Endothelial cell of umbilical vein (primary cell): ENCODE data around the gene ADARB1.

Experiments
- EZH2 ChIP-seq: IDR thresholded peaks from 2 replicates; pipeline ENCODE4 v1.6.1; 2012; ENCODE audit warnings: borderline replicate concordance, low read depth, mild to moderate bottlenecking, moderate library complexity, low read length, inconsistent platforms; ENCODE audit not compliant: severe bottlenecking
- FOS ChIP-seq: IDR thresholded peaks from 2 replicates; pipeline ENCODE4 v1.6.1; 2011; ENCODE audit warnings: mild to moderate bottlenecking, low read length, moderate library complexity, borderline replicate concordance; ENCODE audit not compliant: insufficient read depth
- GATA2 ChIP-seq: IDR thresholded peaks from 2 replicates; pipeline ENCODE4 v1.7.0; 2011; ENCODE audit warnings: low read depth, mild to moderate bottlenecking, moderate library complexity, mixed read lengths, low read length; ENCODE audit not compliant: insufficient read length, insufficient read depth
- JUN ChIP-seq: IDR thresholded peaks from 2 replicates; pipeline ENCODE4 v1.6.1; 2011; ENCODE audit warnings: borderline replicate concordance, low read depth; ENCODE audit not compliant: insufficient read length, insufficient read depth
- MYC ChIP-seq: IDR thresholded peaks from one replicate; pipeline ENCODE4 v1.6.1; 2011; ENCODE audit warnings: mild to moderate bottlenecking, low read depth, low read length
- POLR2A ChIP-seq: IDR thresholded peaks from 2 replicates; pipeline ENCODE4 v1.6.1; 2012; ENCODE audit warnings: low read depth, mild to moderate bottlenecking, control low read depth, low read length
- POLR2AphosphoS5 ChIP-seq: IDR thresholded peaks from 2 replicates; pipeline ENCODE4 v1.6.1; 2012; ENCODE audit warnings: low read depth, mild to moderate bottlenecking, control low read depth, low read length, moderate library complexity; ENCODE audit not compliant: insufficient read depth
- TF ChIP-seq, protein P1 (sequence below), 2 donors: IDR thresholded peaks; 1 replicate in 1 of 2; 2 replicates in 1 of 2; pipeline ENCODE4 v1.5.1; 2011; ENCODE audit warnings: low read length in 2 of 2, mild to moderate bottlenecking in 2 of 2, moderate library complexity in 2 of 2, control low read depth in 1 of 2, inconsistent platforms in 1 of 2, low read depth in 1 of 2; ENCODE audit not compliant: insufficient read depth in 1 of 2; ENCODE audit errors: extremely low read depth in 1 of 2
- TF ChIP-seq, protein P2 (sequence below): IDR thresholded peaks from 2 replicates; pipeline ENCODE4 v1.6.1; 2011; ENCODE audit not compliant: insufficient read depth, insufficient read length

DNA sequence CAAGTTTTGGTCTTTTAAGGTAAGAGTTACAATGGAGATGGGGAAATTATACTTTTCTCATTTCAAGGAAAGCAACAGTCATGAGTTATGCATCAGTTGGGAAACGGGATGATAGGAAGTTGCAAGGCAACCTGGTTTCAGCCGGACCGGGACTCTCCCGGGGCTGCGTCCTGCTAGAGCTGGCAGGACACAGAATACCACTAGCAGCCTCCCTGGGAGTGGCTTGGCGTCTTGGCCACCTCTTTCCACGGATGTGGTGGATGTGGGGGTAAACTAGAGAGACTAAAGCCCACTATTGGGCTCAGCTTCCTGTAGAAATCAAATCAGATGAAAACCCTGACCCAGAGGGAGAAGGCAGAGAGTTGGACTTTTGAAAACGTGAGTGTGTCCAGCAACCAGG, 71.9 kb downstream of the ADARB1 start:
- TF ChIP-seq, protein P1, sequence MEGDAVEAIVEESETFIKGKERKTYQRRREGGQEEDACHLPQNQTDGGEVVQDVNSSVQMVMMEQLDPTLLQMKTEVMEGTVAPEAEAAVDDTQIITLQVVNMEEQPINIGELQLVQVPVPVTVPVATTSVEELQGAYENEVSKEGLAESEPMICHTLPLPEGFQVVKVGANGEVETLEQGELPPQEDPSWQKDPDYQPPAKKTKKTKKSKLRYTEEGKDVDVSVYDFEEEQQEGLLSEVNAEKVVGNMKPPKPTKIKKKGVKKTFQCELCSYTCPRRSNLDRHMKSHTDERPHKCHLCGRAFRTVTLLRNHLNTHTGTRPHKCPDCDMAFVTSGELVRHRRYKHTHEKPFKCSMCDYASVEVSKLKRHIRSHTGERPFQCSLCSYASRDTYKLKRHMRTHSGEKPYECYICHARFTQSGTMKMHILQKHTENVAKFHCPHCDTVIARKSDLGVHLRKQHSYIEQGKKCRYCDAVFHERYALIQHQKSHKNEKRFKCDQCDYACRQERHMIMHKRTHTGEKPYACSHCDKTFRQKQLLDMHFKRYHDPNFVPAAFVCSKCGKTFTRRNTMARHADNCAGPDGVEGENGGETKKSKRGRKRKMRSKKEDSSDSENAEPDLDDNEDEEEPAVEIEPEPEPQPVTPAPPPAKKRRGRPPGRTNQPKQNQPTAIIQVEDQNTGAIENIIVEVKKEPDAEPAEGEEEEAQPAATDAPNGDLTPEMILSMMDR (IDR thresholded peaks at IDR 0.05; ENCODE audit: extremely low read depth in 1 of 2, insufficient read depth in 1 of 2, low read depth in 1 of 2, low read length in 2 of 2): no peak
- no peak for TF ChIP-seq EZH2
- no peak for TF ChIP-seq POLR2A
- no peak for TF ChIP-seq FOS
- no peak for TF ChIP-seq MYC
- TF ChIP-seq, protein P2, sequence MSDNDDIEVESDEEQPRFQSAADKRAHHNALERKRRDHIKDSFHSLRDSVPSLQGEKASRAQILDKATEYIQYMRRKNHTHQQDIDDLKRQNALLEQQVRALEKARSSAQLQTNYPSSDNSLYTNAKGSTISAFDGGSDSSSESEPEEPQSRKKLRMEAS: no peak
- TF ChIP-seq JUN: no peak
- TF ChIP-seq GATA2: no peak
- no peak for TF ChIP-seq POLR2AphosphoS5
